ENCODE measurements around the gene SERPINB6.
"Not testable (repeated sequence)": the region's sequence is repeated elsewhere in the genome, so short reads cannot be mapped to it uniquely, and the experiment has no call there.

Gene SERPINB6

GRCh38 chr6:2971420-2972218 lies at the start of gene SERPINB6:
SERPINB6 (minus strand) TSS chr6:2971567; CDS start chr6:2959332, 12,235 bp downstream.
- no peak for DNase-seq (ENCODE audit: low spot score)

GRCh38 chr6:3019749-3020320 lies 48.5 kb upstream of the SERPINB6 start:
- DNase-seq (ENCODE audit: low spot score): no peak

GRCh38 chr6:3019065-3019464 lies 47.7 kb upstream of the SERPINB6 start:
- no peak for DNase-seq (ENCODE audit: low spot score)

- no peak for DNase-seq (ENCODE audit: low spot score)
Observed at GRCh38 chr6:3017304-3017703, 45.9 kb upstream of the SERPINB6 start.

GRCh38 chr6:3016473-3017280 lies 45.3 kb upstream of the SERPINB6 start:
- no peak for DNase-seq (ENCODE audit: low spot score)

GRCh38 chr6:3015144-3015543 lies 43.8 kb upstream of the SERPINB6 start:
- no peak for DNase-seq (ENCODE audit: low spot score)

GRCh38 chr6:3014675-3015066 lies 43.3 kb upstream of the SERPINB6 start:
- no peak for DNase-seq (ENCODE audit: low spot score)

GRCh38 chr6:3013901-3014674 lies 42.7 kb upstream of the SERPINB6 start:
- no peak for DNase-seq (ENCODE audit: low spot score)

GRCh38 chr6:3013486-3013885 lies 42.1 kb upstream of the SERPINB6 start:
- DNase-seq (ENCODE audit: low spot score): peak; percentile 56

GRCh38 chr6:3011592-3011991 lies 40.2 kb upstream of the SERPINB6 start:
- DNase-seq (ENCODE audit: low spot score): no peak

GRCh38 chr6:3011158-3011557 lies 39.8 kb upstream of the SERPINB6 start:
- DNase-seq (ENCODE audit: low spot score): no peak

GRCh38 chr6:3009930-3010329 lies 38.6 kb upstream of the SERPINB6 start:
- no peak for DNase-seq (ENCODE audit: low spot score)

GRCh38 chr6:3008712-3009265 lies 37.4 kb upstream of the SERPINB6 start:
- DNase-seq (ENCODE audit: low spot score): not testable (repeated sequence)

- no peak for DNase-seq (ENCODE audit: low spot score)
Observed at GRCh38 chr6:3007571-3007970, 36.2 kb upstream of the SERPINB6 start.

GRCh38 chr6:3006476-3006875 lies 35.1 kb upstream of the SERPINB6 start:
- no peak for DNase-seq (ENCODE audit: low spot score)

- DNase-seq (ENCODE audit: low spot score): no peak
Observed at GRCh38 chr6:3005874-3006273, 34.5 kb upstream of the SERPINB6 start.

GRCh38 chr6:3005077-3005476 lies 33.7 kb upstream of the SERPINB6 start:
- no peak for DNase-seq (ENCODE audit: low spot score)

GRCh38 chr6:3003226-3003625 lies 31.9 kb upstream of the SERPINB6 start:
- DNase-seq (ENCODE audit: low spot score): not testable (repeated sequence)

GRCh38 chr6:3001773-3002293 lies 30.5 kb upstream of the SERPINB6 start:
- DNase-seq (ENCODE audit: low spot score): peak; percentile 90

GRCh38 chr6:3001146-3001772 lies 29.9 kb upstream of the SERPINB6 start:
- DNase-seq (ENCODE audit: low spot score): no peak
